Loucy (cell line): ENCODE measurements around the gene LINS1.

ENCODE experiments used
- EZH2phosphoT487 ChIP-seq: fragments of 200-600 bp; IDR thresholded peaks from 2 replicates; pipeline ENCODE4 v1.6.1; 2018; ENCODE audit warnings: antibody characterized with exemption, mild to moderate bottlenecking, moderate library complexity, borderline replicate concordance
- TF ChIP-seq, protein P1 (sequence below): fragments of 200-600 bp; sonication (generic); conservative IDR thresholded peaks from 2 replicates; pipeline ENCODE4 v1.5.1; 2014; ENCODE audit warnings: mild to moderate bottlenecking, antibody characterized with exemption, low read length

DNA sequence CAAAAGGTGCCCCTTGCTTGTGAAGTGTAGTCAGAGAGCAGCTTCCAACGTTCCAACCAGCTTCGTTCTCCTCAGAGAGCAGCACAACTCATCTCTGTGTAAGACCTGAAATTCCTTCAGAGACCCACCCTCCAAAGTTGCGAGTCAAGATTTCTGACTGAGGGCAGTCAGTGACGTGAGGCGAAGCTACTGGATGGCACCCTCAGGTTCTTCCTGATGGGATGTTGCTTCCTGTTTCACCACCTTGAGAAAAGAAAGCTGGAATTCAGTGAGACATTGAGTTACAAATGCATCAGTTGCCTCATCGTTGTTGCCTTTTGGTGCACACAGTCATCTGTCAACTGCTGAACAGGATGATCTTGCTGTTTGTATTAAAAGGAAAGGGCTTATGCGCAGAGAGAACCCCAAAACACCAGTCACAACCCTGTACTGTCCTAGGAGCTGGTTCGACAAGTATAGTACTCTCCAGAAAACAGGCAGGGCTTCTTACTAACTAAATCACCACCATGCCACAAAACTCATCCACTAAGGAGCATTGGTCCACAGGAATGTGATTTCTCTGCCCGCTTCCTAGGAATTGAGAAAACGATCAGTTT is 73.1 kb downstream of the LINS1 start, which contains the start of gene CERS3:
- TF ChIP-seq, protein P1, sequence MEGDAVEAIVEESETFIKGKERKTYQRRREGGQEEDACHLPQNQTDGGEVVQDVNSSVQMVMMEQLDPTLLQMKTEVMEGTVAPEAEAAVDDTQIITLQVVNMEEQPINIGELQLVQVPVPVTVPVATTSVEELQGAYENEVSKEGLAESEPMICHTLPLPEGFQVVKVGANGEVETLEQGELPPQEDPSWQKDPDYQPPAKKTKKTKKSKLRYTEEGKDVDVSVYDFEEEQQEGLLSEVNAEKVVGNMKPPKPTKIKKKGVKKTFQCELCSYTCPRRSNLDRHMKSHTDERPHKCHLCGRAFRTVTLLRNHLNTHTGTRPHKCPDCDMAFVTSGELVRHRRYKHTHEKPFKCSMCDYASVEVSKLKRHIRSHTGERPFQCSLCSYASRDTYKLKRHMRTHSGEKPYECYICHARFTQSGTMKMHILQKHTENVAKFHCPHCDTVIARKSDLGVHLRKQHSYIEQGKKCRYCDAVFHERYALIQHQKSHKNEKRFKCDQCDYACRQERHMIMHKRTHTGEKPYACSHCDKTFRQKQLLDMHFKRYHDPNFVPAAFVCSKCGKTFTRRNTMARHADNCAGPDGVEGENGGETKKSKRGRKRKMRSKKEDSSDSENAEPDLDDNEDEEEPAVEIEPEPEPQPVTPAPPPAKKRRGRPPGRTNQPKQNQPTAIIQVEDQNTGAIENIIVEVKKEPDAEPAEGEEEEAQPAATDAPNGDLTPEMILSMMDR = no peak
- TF ChIP-seq EZH2phosphoT487 = no peak
